Measurements from ENCODE around the gene RETNLB. TPM values are rescaled to one million over a fixed set of nuclear protein-coding genes. Genes with fewer than 3 reads are reported as not detected.

Gene RETNLB
- total RNA-seq, 2 donors from 2014 or later, result not detected

Other genes with a start within 250 kb of the RETNLB start
- gene MYH15, start 246.8 kb downstream of the RETNLB start, total RNA-seq, result under 1 TPM; 0.05 to 0.19 TPM
- gene CIP2A, start 168.0 kb downstream of the RETNLB start, total RNA-seq, result 1 to 10 TPM; 2.9 to 3.5 TPM
- gene DZIP3, start 167.7 kb downstream of the RETNLB start, total RNA-seq, result 10 to 100 TPM; 11.8 to 19.5 TPM
- 1 to 10 TPM in 1 of 2 donors, under 1 TPM in 1; 0.62 to 1.3 TPM for gene TRAT1, start 65.4 kb upstream of the RETNLB start, total RNA-seq
- not detected for gene GUCA1C, start 196.5 kb upstream of the RETNLB start, total RNA-seq

Measured in posterior vena cava (tissue), 2 donors.